ENCODE measurements around the gene FMN1.

DNA sequence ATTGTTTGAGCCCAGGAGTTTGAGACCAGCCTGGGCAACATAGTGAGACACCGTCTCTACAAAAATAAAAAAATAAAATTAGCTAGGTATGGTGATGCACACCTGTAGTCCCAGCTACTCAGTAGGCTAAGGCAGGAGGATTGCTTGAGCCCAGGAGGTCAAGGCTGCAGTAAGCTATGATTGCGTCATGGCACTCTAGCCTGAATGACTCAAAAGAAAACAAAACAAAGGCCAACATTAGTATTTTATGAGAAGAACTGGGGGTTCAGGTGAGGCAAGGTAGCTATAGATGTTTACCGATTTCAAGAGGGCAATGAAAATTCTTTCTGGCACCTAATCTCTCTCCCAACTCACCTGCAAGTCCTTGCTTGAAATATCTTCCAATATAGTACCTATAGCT lies 399.5 kb downstream of the FMN1 start:
- TF ChIP-seq, protein P1, sequence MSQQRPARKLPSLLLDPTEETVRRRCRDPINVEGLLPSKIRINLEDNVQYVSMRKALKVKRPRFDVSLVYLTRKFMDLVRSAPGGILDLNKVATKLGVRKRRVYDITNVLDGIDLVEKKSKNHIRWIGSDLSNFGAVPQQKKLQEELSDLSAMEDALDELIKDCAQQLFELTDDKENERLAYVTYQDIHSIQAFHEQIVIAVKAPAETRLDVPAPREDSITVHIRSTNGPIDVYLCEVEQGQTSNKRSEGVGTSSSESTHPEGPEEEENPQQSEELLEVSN (IDR thresholded peaks at IDR 0.05) = no peak
- TF ChIP-seq ASH2L (IDR thresholded peaks at IDR 0.05; ENCODE audit: low read length) (no peak), POLR2AphosphoS5 (IDR thresholded peaks at IDR 0.05; ENCODE audit: low read depth, low read length) (no peak), YY1 (IDR thresholded peaks at IDR 0.05; ENCODE audit: low read depth, low read length) (no peak), GABPA (IDR thresholded peaks at IDR 0.05; ENCODE audit: borderline replicate concordance, insufficient read depth, low read length) (no peak), RNF2 (IDR thresholded peaks at IDR 0.05; ENCODE audit: borderline replicate concordance, low read depth, low read length, missing control alignments, poor library complexity, severe bottlenecking) (no peak), POLR2A (IDR thresholded peaks at IDR 0.05; ENCODE audit: control extremely low read depth in 1 of 2, low read depth in 2 of 2, low read length in 2 of 2) (no peak), EZH2 (IDR thresholded peaks at IDR 0.05; ENCODE audit: low read depth, low read length, severe bottlenecking) (no peak), CHD2 (IDR thresholded peaks at IDR 0.05; ENCODE audit: low read length) (no peak), EGR1 (IDR thresholded peaks at IDR 0.05; ENCODE audit: borderline replicate concordance, low read depth, low read length) (no peak), JUN (IDR thresholded peaks at IDR 0.05; ENCODE audit: low read depth, low read length) (no peak)
- TF ChIP-seq, protein P2, sequence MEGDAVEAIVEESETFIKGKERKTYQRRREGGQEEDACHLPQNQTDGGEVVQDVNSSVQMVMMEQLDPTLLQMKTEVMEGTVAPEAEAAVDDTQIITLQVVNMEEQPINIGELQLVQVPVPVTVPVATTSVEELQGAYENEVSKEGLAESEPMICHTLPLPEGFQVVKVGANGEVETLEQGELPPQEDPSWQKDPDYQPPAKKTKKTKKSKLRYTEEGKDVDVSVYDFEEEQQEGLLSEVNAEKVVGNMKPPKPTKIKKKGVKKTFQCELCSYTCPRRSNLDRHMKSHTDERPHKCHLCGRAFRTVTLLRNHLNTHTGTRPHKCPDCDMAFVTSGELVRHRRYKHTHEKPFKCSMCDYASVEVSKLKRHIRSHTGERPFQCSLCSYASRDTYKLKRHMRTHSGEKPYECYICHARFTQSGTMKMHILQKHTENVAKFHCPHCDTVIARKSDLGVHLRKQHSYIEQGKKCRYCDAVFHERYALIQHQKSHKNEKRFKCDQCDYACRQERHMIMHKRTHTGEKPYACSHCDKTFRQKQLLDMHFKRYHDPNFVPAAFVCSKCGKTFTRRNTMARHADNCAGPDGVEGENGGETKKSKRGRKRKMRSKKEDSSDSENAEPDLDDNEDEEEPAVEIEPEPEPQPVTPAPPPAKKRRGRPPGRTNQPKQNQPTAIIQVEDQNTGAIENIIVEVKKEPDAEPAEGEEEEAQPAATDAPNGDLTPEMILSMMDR (IDR thresholded peaks at IDR 0.05; ENCODE audit: control extremely low read depth in 1 of 3, insufficient read depth in 1 of 3, low read depth in 1 of 3, low read length in 3 of 3) = no peak
